Measurements from ENCODE around the gene ESRRG. TPM values are rescaled to one million over a fixed set of nuclear protein-coding genes. Genes with fewer than 3 reads are reported as not detected.

Gene ESRRG
- total RNA-seq, 4 donors from 2014 or later: 1.9 to 6.8 (median 3.2) TPM; not detected in 1

DNA sequence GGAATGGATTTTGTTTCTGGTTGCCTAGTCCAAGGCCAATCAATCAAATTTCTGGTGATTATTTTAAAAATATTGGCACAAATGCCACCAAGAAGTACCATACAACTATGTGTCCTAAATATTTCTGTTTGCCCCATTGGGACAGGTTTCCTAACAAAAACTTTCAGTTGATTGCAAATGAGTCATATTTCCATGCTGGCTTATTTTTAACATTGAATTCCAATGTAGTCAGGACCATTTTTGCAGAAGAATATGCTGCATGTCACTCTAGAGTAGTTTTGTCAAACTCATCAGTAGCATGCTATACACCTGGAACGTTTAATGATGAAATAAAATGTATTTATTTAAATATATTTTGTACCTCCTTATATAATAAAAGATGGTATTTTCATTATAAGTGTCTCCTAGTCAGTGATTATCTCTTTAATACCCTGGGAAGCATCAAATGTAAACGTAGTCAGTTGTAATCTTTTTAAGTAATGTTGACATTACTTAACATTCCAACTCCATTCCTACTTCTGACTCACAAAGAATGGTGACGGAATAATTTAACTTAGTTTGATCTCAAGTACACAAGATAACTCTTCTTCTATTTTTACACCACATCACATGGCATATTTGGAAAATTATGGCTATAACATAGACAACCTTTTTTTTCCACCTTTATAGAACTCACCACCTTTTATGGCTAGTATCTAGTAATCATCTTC, 261.0 kb downstream of the ESRRG start:
- H3K36me3 ChIP-seq: no peaks in the 10 kb centered on the region
- no peak for ATAC-seq
- no peaks in the 10 kb centered on the region for H3K27me3 ChIP-seq
- no peaks in the 10 kb centered on the region for H3K9me3 ChIP-seq
- H3K4me3 ChIP-seq: no peak overlapping the region
- H3K27ac ChIP-seq: no peak overlapping the region
- TF ChIP-seq POLR2AphosphoS5 (IDR thresholded peaks at IDR 0.05) (no peak), EP300 (IDR thresholded peaks at IDR 0.05) (no peak), POLR2A (IDR thresholded peaks at IDR 0.05) (no peak)
- TF ChIP-seq, protein P1, sequence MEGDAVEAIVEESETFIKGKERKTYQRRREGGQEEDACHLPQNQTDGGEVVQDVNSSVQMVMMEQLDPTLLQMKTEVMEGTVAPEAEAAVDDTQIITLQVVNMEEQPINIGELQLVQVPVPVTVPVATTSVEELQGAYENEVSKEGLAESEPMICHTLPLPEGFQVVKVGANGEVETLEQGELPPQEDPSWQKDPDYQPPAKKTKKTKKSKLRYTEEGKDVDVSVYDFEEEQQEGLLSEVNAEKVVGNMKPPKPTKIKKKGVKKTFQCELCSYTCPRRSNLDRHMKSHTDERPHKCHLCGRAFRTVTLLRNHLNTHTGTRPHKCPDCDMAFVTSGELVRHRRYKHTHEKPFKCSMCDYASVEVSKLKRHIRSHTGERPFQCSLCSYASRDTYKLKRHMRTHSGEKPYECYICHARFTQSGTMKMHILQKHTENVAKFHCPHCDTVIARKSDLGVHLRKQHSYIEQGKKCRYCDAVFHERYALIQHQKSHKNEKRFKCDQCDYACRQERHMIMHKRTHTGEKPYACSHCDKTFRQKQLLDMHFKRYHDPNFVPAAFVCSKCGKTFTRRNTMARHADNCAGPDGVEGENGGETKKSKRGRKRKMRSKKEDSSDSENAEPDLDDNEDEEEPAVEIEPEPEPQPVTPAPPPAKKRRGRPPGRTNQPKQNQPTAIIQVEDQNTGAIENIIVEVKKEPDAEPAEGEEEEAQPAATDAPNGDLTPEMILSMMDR (IDR thresholded peaks at IDR 0.05): no peak
- H3K4me1 ChIP-seq: no peaks in the 10 kb centered on the region
- 25 to 32% methylated on average over 3 of the region's 3 CpGs for WGBS, 2 donors (ENCODE audit: low coverage in 1 of 2)

DNA sequence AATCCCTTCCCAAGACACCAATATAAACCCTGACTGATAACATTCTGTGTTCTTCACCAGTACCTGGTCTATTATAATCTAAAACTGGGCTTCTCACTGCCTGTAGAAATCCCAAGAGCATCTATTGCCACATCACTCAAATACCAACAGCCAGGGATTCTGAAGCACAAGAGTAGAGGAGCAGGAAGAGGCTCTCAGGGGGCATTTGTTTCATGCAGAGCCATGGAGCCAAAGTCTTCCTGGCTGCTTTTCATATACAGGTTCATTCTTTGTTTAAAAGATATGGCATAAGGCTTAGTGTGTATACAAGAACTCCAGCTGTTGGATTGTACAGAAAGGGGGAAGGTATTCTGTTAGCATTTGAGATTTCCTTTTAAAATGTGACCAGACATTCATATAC, 261.8 kb downstream of the ESRRG start:
- no peak overlapping the region for H3K27ac ChIP-seq
- H3K4me3 ChIP-seq: no peak overlapping the region
- TF ChIP-seq, protein P1 (IDR thresholded peaks at IDR 0.05): no peak
- TF ChIP-seq EP300 (IDR thresholded peaks at IDR 0.05) (no peak), POLR2A (IDR thresholded peaks at IDR 0.05) (no peak), POLR2AphosphoS5 (IDR thresholded peaks at IDR 0.05) (no peak)
- H3K9me3 ChIP-seq: no peaks in the 10 kb centered on the region
- no peaks in the 10 kb centered on the region for H3K27me3 ChIP-seq
- no peak for ATAC-seq
- H3K4me1 ChIP-seq: no peaks in the 10 kb centered on the region
- H3K36me3 ChIP-seq: no peaks in the 10 kb centered on the region

DNA sequence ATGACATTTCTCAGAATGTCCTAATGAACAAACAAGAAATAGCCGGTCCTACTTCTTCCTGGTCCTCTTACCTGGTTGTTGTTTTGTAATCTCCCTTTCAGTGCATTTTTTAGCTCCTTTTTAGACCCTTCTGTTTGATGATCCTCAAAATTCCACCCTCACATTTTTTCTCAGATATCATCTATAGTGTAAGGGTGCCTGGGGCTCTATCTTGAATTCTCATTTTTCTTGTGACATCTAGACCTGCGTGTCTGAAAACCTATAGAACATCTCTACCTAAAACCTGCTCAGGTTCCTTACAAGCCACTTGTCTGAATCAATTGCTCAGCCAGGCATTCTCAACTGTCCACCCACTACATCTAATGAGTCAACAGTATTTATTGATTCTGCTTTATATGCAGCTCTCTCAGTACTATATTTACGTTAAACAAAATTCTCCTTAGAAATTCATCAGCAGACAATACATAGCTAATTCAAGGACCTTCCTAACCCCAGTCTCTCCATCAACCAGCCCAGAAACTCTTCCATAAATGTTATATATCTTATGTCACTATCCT, 263.5 kb downstream of the ESRRG start:
- 78 to 92% methylated on average over 3 of the region's 3 CpGs for WGBS, 2 donors (ENCODE audit: low coverage in 1 of 2)
- no peaks in the 10 kb centered on the region for H3K36me3 ChIP-seq
- H3K27ac ChIP-seq: no peak overlapping the region
- H3K4me3 ChIP-seq: no peak overlapping the region
- ATAC-seq: no peak
- H3K4me1 ChIP-seq: no peaks in the 10 kb centered on the region
- no peaks in the 10 kb centered on the region for H3K9me3 ChIP-seq
- no peaks in the 10 kb centered on the region for H3K27me3 ChIP-seq
- TF ChIP-seq, protein P1 (IDR thresholded peaks at IDR 0.05): no peak
- no peak for TF ChIP-seq POLR2A (IDR thresholded peaks at IDR 0.05)
- TF ChIP-seq POLR2AphosphoS5 (IDR thresholded peaks at IDR 0.05): no peak
- no peak for TF ChIP-seq EP300 (IDR thresholded peaks at IDR 0.05)

DNA sequence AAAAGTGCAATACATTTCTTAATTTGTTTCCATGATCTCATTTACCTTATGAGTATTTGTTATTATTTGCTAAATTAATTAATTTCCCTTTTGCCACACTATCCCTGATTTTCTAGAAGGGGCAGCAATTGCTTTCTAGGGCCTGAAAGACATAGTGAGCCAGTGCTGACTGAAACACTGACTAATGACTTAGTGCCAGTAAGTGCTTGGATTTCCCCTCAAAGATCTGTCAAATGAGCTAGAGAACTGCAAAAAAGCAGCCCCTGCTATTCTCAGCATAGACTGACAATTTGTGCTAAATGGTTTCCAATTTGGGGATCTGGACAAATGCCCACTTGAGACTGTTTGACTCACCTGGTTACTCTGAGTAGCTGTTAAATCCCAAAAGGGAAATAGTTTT, 264.4 kb downstream of the ESRRG start:
- no peak overlapping the region for H3K4me3 ChIP-seq
- H3K9me3 ChIP-seq: no peaks in the 10 kb centered on the region
- H3K27ac ChIP-seq: no peak overlapping the region
- H3K27me3 ChIP-seq: no peaks in the 10 kb centered on the region
- TF ChIP-seq, protein P1 (IDR thresholded peaks at IDR 0.05): no peak
- TF ChIP-seq POLR2AphosphoS5 (IDR thresholded peaks at IDR 0.05): no peak
- TF ChIP-seq EP300 (IDR thresholded peaks at IDR 0.05): no peak
- TF ChIP-seq POLR2A (IDR thresholded peaks at IDR 0.05): no peak
- no peaks in the 10 kb centered on the region for H3K36me3 ChIP-seq
- no peak for ATAC-seq
- no peaks in the 10 kb centered on the region for H3K4me1 ChIP-seq

DNA sequence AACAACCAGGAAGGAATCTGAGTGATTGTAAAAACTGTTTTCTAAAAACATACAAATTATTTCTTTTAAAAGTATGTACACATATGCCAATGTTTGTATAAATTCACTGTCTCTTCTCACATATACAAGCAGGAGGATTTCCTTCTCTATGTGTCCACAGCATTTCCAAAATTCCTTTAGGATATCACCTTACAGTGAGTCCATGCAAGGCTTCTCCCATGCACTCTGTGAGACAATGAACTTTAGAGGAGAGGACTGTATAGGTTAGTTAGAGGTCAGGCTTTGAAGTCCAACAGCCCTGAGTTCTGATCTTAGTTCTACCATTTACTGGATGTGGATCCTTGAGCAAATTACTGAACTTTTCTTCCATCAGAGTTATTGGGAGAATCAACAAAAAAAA, 265.9 kb downstream of the ESRRG start:
- Histone ChIP-seq H3K9me3 (no peaks in the 10 kb centered on the region), H3K27me3 (no peaks in the 10 kb centered on the region)

More for the DNA sequence above, 265.9 kb downstream of the ESRRG start:
- Histone ChIP-seq H3K4me1 (no peaks in the 10 kb centered on the region), H3K4me3 (no peak overlapping the region), H3K27ac (no peak overlapping the region), H3K36me3 (no peaks in the 10 kb centered on the region)
- TF ChIP-seq, protein P1 (IDR thresholded peaks at IDR 0.05): no peak
- no peak for TF ChIP-seq POLR2AphosphoS5 (IDR thresholded peaks at IDR 0.05)
- no peak for TF ChIP-seq POLR2A (IDR thresholded peaks at IDR 0.05)
- no peak for TF ChIP-seq EP300 (IDR thresholded peaks at IDR 0.05)
- no peak for ATAC-seq
